ENCODE measurements around the gene DDX1. TPM values are rescaled to one million over a fixed set of nuclear protein-coding genes. Genes with fewer than 3 reads are reported as not detected.

The DDX1 gene
- total RNA-seq, 1 donor from 2014 or later, result 48.1 TPM

DNA sequence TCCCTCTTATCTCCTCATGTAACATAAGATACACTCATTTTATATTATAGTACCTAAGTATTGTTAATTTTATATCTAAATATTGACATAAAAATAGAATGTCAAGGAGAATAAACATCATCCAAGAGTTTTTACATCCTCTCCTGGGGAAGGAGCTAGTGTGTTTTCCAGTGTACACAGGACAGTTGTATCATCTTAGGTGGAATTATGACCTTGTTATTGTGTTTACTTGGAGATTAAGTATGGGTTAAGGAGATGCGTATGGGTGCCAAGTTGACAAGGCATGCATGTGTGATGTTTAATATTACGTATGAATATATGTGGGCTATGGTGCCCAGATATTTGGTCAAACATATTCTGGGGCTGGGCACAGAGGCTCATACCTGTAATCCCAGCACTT is 11.2 kb upstream of the DDX1 start:
- TF ChIP-seq POLR2A (IDR thresholded peaks at IDR 0.05) (no peak), POLR2AphosphoS5 (IDR thresholded peaks at IDR 0.05; ENCODE audit: insufficient read depth in 1 of 2, low read depth in 1 of 2) (no peak)
- TF ChIP-seq, protein P1, sequence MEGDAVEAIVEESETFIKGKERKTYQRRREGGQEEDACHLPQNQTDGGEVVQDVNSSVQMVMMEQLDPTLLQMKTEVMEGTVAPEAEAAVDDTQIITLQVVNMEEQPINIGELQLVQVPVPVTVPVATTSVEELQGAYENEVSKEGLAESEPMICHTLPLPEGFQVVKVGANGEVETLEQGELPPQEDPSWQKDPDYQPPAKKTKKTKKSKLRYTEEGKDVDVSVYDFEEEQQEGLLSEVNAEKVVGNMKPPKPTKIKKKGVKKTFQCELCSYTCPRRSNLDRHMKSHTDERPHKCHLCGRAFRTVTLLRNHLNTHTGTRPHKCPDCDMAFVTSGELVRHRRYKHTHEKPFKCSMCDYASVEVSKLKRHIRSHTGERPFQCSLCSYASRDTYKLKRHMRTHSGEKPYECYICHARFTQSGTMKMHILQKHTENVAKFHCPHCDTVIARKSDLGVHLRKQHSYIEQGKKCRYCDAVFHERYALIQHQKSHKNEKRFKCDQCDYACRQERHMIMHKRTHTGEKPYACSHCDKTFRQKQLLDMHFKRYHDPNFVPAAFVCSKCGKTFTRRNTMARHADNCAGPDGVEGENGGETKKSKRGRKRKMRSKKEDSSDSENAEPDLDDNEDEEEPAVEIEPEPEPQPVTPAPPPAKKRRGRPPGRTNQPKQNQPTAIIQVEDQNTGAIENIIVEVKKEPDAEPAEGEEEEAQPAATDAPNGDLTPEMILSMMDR (IDR thresholded peaks at IDR 0.05), result no peak
- no peaks in the 10 kb centered on the region for H3K36me3 ChIP-seq
- no peak overlapping the region for H3K27ac ChIP-seq
- H3K4me1 ChIP-seq, result no peaks in the 10 kb centered on the region
- H3K4me3 ChIP-seq, result no peak overlapping the region
- intact Hi-C loops (cut with DNase I), result no loop called here
- no peaks in the 10 kb centered on the region for H3K27me3 ChIP-seq
- H3K9me3 ChIP-seq, result no peaks in the 10 kb centered on the region
- no peak for DNase-seq (ENCODE audit: extremely low spot score in 2 of 2)

DNA sequence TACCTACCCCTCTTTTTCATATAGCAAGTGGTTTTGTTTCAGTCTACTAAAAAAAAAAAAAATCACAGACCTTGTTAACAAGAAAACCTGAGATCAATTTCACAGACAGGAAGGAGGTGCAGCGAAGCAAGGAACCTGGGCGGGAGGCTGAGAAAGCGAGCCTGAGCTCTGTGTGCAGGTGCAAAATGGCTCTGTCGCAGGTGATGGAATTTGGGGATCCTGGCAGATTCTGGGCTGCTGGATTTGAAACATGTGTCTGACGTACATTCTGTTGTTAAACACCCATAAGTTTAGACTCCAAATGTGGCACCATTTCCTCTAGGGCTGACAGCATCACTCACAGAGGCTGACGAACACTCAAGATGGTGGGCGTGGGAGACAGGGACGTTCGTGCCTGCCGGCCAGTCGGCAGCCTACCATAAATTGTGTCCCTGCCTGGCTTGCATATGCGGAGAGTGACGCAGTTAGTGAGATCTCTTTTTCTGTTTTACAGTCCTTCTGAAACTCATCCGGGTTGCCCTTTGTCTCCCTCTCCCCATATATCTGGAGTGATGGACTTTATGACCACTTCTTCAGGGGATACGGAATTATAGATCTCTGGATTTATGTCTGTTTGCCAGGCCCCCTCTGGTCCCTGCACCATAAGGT is 8.8 kb upstream of the DDX1 start:
- no peaks in the 10 kb centered on the region for H3K36me3 ChIP-seq

DNA sequence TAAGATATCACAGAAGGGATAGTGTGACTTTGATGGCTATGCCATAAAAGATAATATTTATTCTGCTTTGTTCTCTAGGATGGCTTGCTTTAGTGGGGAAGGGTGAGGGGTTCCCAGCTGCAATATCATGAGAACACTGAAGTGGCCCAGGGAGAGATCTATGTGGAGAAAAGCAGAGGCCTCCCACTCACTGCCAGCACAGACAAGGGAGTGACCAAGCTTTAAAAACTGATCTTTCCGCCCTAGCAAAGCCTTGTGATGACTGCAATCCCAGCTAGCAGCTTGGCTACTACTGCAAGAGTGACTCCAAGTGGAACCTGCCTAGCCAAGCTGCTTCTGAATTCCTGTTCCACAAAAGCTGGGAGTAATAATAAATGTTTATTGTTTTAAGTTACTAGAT is 7.8 kb upstream of the DDX1 start:
- no peak for DNase-seq (ENCODE audit: extremely low spot score in 2 of 2)
- H3K27me3 ChIP-seq, result no peaks in the 10 kb centered on the region
- TF ChIP-seq POLR2AphosphoS5 (IDR thresholded peaks at IDR 0.05; ENCODE audit: insufficient read depth in 1 of 2, low read depth in 1 of 2), result no peak
- TF ChIP-seq, protein P1 (IDR thresholded peaks at IDR 0.05), result no peak
- TF ChIP-seq POLR2A (IDR thresholded peaks at IDR 0.05), result no peak
- intact Hi-C loops (cut with DNase I), result no loop called here
- H3K4me1 ChIP-seq, result no peaks in the 10 kb centered on the region
- no peaks in the 10 kb centered on the region for H3K36me3 ChIP-seq
- no peak overlapping the region for H3K27ac ChIP-seq
- H3K4me3 ChIP-seq, result no peak overlapping the region
- H3K9me3 ChIP-seq, result no peaks in the 10 kb centered on the region

More for the DNA sequence above, 8.8 kb upstream of the DDX1 start:
- TF ChIP-seq POLR2AphosphoS5 (IDR thresholded peaks at IDR 0.05; ENCODE audit: insufficient read depth in 1 of 2, low read depth in 1 of 2), result no peak
- TF ChIP-seq, protein P1 (IDR thresholded peaks at IDR 0.05), result no peak
- no peak for TF ChIP-seq POLR2A (IDR thresholded peaks at IDR 0.05)
- no peaks in the 10 kb centered on the region for H3K9me3 ChIP-seq
- intact Hi-C loops (cut with DNase I), result no loop called here
- H3K4me1 ChIP-seq, result no peaks in the 10 kb centered on the region
- H3K4me3 ChIP-seq, result no peak overlapping the region
- no peak overlapping the region for H3K27ac ChIP-seq
- DNase-seq (ENCODE audit: extremely low spot score in 2 of 2), result no peak
- H3K27me3 ChIP-seq, result no peaks in the 10 kb centered on the region

DNA sequence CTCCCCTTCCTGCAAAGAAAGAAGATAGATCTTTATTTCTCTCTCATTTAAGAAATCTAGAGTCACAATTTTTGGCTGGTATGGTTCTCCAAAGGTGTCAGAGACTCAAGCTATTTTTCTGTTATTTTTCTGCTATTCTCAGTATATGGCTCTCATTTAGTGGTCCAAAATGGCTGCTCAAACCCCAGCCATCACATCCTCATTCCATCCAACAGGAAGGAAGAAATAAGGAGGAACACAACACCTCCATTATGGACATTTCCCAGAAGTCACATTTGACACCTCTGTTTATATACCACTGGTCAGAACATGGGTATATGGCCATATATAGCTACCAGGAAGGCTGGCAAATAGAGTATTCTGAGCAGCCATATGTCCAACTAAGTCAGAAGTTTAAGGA is 7.4 kb upstream of the DDX1 start:
- TF ChIP-seq POLR2AphosphoS5 (IDR thresholded peaks at IDR 0.05; ENCODE audit: insufficient read depth in 1 of 2, low read depth in 1 of 2) (no peak), POLR2A (IDR thresholded peaks at IDR 0.05) (no peak)
- TF ChIP-seq, protein P1 (IDR thresholded peaks at IDR 0.05), result no peak
- Histone ChIP-seq H3K27ac (no peak overlapping the region), H3K4me3 (no peak overlapping the region), H3K27me3 (no peaks in the 10 kb centered on the region), H3K4me1 (no peaks in the 10 kb centered on the region), H3K36me3 (no peaks in the 10 kb centered on the region), H3K9me3 (no peaks in the 10 kb centered on the region)
- intact Hi-C loops (cut with DNase I), result no loop called here
- DNase-seq (ENCODE audit: extremely low spot score in 2 of 2), result no peak

DNA sequence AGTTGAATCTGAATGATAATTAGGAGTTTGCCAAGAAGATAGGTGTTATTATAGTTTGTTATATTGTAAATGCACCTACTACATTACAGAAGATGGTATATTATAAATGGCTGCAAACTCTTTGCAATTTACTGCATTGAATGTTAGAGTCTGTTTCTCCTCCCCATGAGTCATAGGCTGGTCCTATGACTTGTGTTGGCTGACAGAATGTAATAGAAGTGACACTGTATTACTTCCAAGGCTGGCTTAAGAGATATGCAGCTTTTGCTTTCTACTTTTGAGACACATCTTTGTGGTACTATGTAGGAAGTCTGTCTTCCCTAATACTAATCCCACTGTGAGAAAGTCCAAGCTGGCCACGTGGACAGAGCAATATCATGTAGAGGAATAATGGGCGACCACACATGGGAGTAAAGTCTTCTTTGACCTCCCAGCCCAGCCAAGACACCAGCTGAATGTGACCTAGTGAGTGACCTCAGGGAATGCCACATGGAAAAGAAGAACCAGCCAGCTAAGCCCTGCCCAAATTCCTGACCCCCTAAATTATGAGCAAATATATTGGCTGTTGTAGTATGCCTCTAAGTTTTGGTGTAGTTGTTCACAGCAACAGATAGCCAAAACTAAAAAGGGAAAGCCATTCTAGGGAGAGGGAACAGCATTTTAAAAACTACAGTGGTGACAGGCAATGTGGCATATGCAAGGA is 6.8 kb upstream of the DDX1 start:
- DNase-seq (ENCODE audit: extremely low spot score in 2 of 2), result no peak

More for the DNA sequence above, 6.8 kb upstream of the DDX1 start:
- intact Hi-C loops (cut with DNase I), result no loop called here
- no peak overlapping the region for H3K27ac ChIP-seq
- H3K4me1 ChIP-seq, result no peaks in the 10 kb centered on the region
- no peaks in the 10 kb centered on the region for H3K27me3 ChIP-seq
- no peaks in the 10 kb centered on the region for H3K9me3 ChIP-seq
- TF ChIP-seq POLR2A (IDR thresholded peaks at IDR 0.05), result no peak
- no peak for TF ChIP-seq POLR2AphosphoS5 (IDR thresholded peaks at IDR 0.05; ENCODE audit: insufficient read depth in 1 of 2, low read depth in 1 of 2)
- TF ChIP-seq, protein P1 (IDR thresholded peaks at IDR 0.05), result no peak
- no peak overlapping the region for H3K4me3 ChIP-seq
- no peaks in the 10 kb centered on the region for H3K36me3 ChIP-seq
